ENCODE results near the gene CCL11.

DNA sequence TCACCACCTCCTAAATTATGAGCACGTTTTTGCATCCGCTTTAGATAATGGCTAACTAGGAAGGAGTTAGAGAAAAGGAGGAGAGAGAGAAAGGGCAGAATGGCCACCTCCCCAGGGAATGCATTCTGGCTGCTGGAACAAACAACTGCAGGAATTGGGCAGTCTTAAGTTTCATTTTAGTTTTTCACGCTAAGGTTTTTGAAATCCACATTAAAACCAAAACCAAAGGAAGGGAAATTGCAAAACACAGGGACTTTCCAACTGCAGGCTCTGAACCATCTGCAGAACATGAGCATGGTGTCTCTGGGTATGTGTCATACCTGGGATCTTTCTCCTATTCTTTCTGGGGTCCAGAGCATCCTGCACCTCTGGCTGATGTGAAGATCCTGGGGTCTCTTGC is 21.6 kb downstream of the CCL11 start:
- TF ChIP-seq, protein P1, sequence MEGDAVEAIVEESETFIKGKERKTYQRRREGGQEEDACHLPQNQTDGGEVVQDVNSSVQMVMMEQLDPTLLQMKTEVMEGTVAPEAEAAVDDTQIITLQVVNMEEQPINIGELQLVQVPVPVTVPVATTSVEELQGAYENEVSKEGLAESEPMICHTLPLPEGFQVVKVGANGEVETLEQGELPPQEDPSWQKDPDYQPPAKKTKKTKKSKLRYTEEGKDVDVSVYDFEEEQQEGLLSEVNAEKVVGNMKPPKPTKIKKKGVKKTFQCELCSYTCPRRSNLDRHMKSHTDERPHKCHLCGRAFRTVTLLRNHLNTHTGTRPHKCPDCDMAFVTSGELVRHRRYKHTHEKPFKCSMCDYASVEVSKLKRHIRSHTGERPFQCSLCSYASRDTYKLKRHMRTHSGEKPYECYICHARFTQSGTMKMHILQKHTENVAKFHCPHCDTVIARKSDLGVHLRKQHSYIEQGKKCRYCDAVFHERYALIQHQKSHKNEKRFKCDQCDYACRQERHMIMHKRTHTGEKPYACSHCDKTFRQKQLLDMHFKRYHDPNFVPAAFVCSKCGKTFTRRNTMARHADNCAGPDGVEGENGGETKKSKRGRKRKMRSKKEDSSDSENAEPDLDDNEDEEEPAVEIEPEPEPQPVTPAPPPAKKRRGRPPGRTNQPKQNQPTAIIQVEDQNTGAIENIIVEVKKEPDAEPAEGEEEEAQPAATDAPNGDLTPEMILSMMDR (IDR thresholded peaks at IDR 0.05) = no peak
- TF ChIP-seq POLR2A (IDR thresholded peaks at IDR 0.05) = no peak
